Gastroesophageal sphincter (tissue), 3 donors: ENCODE measurements around the gene FAM50A.

ENCODE experiments used
- POLR2A ChIP-seq, 2 donors: fragments of 450-650 bp; IDR thresholded peaks; one replicate each; pipeline ENCODE4 v1.6.1; 2017; ENCODE audit warnings: antibody characterized with exemption in 2 of 2, mild to moderate bottlenecking in 2 of 2, moderate library complexity in 1 of 2
- POLR2AphosphoS5 ChIP-seq: sonication (generic); formaldehyde crosslinking; IDR thresholded peaks from one replicate; pipeline ENCODE4 v1.6.1; 2017; ENCODE audit warnings: antibody characterized with exemption
- TF ChIP-seq, protein P1 (sequence below), 4 experiments: fragments of 200-600 bp in 2 of 4; fragments of 450-650 bp in 2 of 4; sonication (generic) in 1 of 4; IDR thresholded peaks; one replicate each; pipeline ENCODE4 v1.5.1; 2017 to 2019; ENCODE audit warnings: antibody characterized with exemption in 4 of 4, mild to moderate bottlenecking in 2 of 4, moderate library complexity in 2 of 4

DNA sequence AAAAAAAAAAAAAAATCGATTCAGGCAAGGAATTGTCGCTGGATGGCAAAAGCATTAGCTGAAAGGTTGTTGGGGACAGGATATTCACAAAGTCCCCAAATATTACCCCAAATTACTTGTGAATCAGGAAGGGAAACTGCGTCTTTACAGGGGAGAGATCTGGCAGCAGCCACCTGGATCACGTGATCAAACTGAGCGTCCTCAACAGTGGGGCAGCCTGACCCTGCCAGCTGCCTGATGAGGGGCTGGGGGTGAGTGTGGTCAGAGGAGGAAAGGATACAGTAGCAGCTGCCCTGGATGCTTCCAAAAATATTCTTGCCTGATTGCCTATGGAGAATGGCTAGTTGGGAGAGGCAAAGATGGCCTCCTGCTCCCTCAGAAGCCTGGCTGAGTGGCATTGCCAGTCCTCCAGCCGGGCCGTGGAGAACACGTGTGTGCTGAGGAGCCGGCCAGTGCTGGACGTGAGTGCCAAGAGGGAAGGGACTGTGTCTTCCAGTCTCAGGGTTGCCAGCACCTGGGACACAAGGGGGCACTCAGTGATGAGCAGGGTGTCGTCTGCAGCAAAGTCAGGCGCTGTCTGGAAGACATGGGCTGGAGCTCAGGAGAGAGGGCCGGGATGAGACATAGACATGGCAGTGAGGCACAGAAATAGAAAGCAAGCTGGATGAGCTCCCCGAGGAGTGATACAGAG, 38.1 kb downstream of the FAM50A start:
- no peak for TF ChIP-seq POLR2A (IDR thresholded peaks at IDR 0.05)
- TF ChIP-seq, protein P1, sequence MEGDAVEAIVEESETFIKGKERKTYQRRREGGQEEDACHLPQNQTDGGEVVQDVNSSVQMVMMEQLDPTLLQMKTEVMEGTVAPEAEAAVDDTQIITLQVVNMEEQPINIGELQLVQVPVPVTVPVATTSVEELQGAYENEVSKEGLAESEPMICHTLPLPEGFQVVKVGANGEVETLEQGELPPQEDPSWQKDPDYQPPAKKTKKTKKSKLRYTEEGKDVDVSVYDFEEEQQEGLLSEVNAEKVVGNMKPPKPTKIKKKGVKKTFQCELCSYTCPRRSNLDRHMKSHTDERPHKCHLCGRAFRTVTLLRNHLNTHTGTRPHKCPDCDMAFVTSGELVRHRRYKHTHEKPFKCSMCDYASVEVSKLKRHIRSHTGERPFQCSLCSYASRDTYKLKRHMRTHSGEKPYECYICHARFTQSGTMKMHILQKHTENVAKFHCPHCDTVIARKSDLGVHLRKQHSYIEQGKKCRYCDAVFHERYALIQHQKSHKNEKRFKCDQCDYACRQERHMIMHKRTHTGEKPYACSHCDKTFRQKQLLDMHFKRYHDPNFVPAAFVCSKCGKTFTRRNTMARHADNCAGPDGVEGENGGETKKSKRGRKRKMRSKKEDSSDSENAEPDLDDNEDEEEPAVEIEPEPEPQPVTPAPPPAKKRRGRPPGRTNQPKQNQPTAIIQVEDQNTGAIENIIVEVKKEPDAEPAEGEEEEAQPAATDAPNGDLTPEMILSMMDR (IDR thresholded peaks at IDR 0.05): no peak
- no peak for TF ChIP-seq POLR2AphosphoS5
